HepG2 (cell line): Measurements from ENCODE around the gene ST3GAL2.

Source experiments
- NCOA2 ChIP-seq: sonication (generic); formaldehyde crosslinking; IDR thresholded peaks from 2 replicates; pipeline ENCODE4 v1.8.0; 2022; ENCODE audit warnings: inconsistent platforms
- NR2F1 ChIP-seq, 2 experiments: fragments of 450-650 bp in 1 of 2; formaldehyde crosslinking in 1 of 2; IDR thresholded peaks; 2 replicates each; pipeline versions ENCODE4 v1.5.0 to v1.6.1; 2016 to 2020; ENCODE audit warnings: mild to moderate bottlenecking in 1 of 2, missing compliant biosample characterization in 1 of 2, missing genetic modification reagents in 1 of 2, moderate library complexity in 1 of 2
- ZNF263 ChIP-seq: sonication (generic); formaldehyde crosslinking; IDR thresholded peaks from 2 replicates; pipeline ENCODE4 v1.4.0; 2020; ENCODE audit warnings: missing genetic modification reagents
- ZNF362 ChIP-seq: sonication (generic); formaldehyde crosslinking; IDR thresholded peaks from 2 replicates; pipeline ENCODE4 v1.4.0; 2020; ENCODE audit warnings: missing genetic modification reagents, mild to moderate bottlenecking, borderline replicate concordance
- TF ChIP-seq, protein P1 (sequence below): sonication (generic); formaldehyde crosslinking; IDR thresholded peaks from 2 replicates; pipeline ENCODE4 v1.4.0; 2020; ENCODE audit warnings: missing genetic modification reagents, borderline replicate concordance
- TF ChIP-seq, protein P2 (sequence below): sonication (generic); formaldehyde crosslinking; IDR thresholded peaks from 2 replicates; pipeline ENCODE4 v1.5.1; 2020; ENCODE audit warnings: missing genetic modification reagents, mild to moderate bottlenecking, borderline replicate concordance

GRCh38 chr16:70345840-70346239 is 93.1 kb downstream of the ST3GAL2 start:
- TF ChIP-seq, protein P1, sequence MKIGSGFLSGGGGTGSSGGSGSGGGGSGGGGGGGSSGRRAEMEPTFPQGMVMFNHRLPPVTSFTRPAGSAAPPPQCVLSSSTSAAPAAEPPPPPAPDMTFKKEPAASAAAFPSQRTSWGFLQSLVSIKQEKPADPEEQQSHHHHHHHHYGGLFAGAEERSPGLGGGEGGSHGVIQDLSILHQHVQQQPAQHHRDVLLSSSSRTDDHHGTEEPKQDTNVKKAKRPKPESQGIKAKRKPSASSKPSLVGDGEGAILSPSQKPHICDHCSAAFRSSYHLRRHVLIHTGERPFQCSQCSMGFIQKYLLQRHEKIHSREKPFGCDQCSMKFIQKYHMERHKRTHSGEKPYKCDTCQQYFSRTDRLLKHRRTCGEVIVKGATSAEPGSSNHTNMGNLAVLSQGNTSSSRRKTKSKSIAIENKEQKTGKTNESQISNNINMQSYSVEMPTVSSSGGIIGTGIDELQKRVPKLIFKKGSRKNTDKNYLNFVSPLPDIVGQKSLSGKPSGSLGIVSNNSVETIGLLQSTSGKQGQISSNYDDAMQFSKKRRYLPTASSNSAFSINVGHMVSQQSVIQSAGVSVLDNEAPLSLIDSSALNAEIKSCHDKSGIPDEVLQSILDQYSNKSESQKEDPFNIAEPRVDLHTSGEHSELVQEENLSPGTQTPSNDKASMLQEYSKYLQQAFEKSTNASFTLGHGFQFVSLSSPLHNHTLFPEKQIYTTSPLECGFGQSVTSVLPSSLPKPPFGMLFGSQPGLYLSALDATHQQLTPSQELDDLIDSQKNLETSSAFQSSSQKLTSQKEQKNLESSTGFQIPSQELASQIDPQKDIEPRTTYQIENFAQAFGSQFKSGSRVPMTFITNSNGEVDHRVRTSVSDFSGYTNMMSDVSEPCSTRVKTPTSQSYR (CRISPR knock-in tag): no peak
- TF ChIP-seq, protein P2, sequence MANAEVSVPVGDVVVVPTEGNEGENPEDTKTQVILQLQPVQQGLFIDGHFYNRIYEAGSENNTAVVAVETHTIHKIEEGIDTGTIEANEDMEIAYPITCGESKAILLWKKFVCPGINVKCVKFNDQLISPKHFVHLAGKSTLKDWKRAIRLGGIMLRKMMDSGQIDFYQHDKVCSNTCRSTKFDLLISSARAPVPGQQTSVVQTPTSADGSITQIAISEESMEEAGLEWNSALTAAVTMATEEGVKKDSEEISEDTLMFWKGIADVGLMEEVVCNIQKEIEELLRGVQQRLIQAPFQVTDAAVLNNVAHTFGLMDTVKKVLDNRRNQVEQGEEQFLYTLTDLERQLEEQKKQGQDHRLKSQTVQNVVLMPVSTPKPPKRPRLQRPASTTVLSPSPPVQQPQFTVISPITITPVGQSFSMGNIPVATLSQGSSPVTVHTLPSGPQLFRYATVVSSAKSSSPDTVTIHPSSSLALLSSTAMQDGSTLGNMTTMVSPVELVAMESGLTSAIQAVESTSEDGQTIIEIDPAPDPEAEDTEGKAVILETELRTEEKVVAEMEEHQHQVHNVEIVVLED: no peak
- TF ChIP-seq NR2F1 (CRISPR knock-in tag; IDR thresholded peaks at IDR 0.05) (peak in 1 of 2 experiments; percentile 33; a peak in 2 of 4 replicates), NCOA2 (CRISPR knock-in tag) (no peak), ZNF362 (CRISPR knock-in tag) (no peak), ZNF263 (CRISPR knock-in tag) (no peak)
